Stimulated activated CD4-positive, alpha-beta T cell treated with anti-CD3 and anti-CD28 coated beads, Interleukin-12 subunit alpha, Interleukin-12 subunit beta, amount 100 ng/mL, for 24 hours (primary cell): Measurements from ENCODE around the gene GABRR1.

ENCODE experiments used
- DNase-seq, 2 experiments: peaks; one replicate each; pipeline ENCODE4 v3.0.0-alpha.2; 2020; ENCODE audit warnings: low read depth in 2 of 2

The GABRR1 gene

DNA sequence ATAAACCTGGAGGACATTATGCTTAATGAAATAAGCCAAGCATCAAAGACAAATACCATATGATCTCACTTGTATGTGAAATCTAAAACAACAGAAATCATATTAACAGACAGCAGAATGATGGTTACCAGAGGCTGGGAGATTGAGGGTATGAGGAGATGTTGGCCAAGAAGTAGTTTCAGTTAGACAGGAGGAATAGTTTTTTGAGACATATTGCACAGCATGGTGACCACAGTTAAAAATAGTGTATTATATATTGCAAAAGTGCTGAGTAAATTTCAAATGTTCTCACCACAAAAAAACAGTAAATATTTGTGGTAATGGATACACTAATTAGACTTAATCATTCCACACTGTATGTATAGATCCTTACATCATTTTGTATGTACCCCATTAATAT, 1.8 kb downstream of the GABRR1 start:
- no peak for DNase-seq

- no peak for DNase-seq
These were observed 3.0 kb downstream of the GABRR1 start for GRCh38 chr6:89214197-89214596.

DNA sequence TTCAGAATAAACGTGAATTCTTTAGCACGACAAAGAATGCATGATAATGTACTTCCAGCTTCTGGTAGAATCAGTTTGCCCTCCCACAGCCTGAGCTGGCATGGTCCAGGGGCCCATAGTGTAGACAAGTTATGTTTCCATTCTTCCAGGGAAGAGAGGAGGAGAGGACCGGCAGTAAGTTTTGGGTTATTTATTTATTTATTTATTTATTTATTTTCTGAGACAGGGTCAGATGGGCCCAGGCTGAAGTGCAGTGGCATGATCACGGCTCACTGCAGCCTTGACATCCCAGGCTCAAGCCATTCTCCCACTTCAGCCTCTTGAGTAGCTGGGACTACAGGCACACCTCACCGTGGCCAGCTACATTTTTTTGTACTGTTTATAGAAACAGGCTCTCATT, 4.7 kb downstream of the GABRR1 start:
- DNase-seq = no peak

DNA sequence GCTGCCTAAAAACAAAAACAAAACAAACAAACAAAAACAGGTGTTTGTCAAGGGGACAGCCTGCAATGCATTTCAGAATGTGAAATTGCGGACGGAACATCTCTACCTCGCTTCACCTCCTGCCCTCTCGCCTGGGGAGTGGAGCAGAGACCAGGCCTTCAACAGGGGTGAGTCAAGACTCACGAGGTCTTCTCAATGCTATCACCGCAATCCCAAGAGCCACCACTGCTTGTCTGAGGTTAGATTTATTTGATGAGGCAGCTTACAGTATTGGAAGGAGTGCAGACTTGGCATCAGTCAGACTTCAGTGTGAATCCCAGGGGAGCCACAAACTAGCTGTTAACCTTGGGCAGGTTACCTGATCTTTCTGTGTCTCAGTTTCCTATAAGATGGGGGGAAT, 7.7 kb downstream of the GABRR1 start:
- no peak for DNase-seq

- no peak for DNase-seq
These were observed 8.6 kb downstream of the GABRR1 start for GRCh38 chr6:89208551-89208950.

DNA sequence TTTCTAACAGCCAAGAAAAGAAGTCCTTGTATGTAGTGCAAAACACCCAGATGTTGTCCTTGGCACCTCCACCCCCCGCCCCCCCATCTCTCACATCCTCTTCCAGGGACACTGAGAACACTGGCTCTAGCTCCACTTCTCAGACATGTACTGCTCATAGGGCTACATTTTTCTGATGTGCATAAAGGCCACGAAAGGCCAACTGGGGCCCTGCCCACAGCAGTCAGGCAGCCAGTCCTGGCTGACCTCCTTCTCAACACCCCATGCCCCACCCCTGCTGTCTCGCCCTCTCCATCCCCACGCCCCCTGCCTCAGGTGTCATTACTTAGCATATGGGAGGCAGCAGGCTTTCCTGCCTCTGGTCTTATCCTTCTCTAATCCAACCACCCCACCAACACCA, 11.3 kb downstream of the GABRR1 start:
- no peak for DNase-seq

GRCh38 chr6:89204096-89204495, 13.1 kb downstream of the GABRR1 start:
- no peak for DNase-seq

DNA sequence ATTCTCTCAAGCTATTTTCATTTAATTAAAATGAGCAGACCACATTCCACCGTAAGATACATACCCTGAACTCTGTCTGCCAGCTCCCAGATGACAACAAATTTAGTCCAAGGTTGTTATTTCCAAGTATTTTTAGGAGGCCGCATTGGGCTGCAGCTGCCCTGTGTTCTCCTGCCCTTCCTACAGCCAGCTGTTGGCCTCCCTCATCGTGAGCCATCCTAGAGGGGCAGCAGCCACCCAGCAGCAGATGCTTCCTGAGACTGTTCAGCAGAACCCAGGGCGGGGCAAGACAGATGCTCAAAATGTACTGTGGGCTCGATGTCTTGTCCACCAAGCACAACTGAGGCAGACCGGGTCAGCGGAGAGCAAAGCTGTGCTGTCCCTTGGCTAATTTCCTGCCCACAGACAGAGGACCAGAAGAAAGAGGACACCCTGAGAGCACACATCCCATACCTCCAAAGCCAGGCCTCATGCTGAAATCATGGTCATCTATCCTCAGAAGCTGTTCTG, 16.4 kb downstream of the GABRR1 start:
- no peak for DNase-seq

GRCh38 chr6:89199579-89199978, 17.6 kb downstream of the GABRR1 start:
- DNase-seq = no peak

GRCh38 chr6:89198235-89198634, 18.9 kb downstream of the GABRR1 start:
- no peak for DNase-seq

GRCh38 chr6:89197141-89197540, 20.0 kb downstream of the GABRR1 start:
- DNase-seq = no peak

GRCh38 chr6:89194559-89194958, 22.6 kb downstream of the GABRR1 start:
- DNase-seq = no peak

DNA sequence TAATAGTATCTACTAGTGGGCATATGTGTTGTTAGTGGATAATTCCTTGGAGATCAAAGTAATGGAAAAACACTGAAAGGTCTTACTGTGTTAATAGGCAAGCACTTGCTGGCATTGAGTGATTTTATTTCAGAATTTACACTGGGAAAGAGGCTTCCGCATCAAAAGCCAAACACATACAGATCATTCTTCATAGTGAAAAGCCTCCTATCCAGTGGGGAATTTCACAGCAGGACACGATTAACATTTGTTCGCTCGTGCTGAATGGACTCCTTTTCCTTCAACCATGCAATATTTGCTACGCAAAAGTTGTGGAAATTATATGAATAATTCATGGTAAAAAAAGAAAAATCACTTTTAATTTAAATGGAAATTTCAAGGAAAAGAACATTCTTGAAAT, 26.4 kb downstream of the GABRR1 start:
- no peak for DNase-seq

DNA sequence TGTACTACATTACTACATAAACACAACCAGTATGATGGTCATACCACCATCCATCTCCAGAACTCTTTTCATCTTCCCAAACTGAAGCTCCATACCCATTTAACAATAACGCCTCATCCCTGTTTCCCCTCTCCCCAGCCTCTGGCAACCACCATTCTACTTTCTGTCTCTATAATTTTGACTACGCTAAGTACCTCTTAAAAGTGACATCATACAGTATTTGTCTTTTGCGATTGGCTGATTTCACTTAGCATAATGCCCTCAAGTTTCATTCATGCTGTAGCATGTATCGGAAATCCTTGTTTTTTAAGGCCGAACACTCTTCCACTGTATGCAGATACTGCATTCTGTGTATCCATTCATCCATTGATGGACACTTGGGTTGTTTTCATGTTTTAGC, 29.7 kb downstream of the GABRR1 start:
- DNase-seq = no peak

DNA sequence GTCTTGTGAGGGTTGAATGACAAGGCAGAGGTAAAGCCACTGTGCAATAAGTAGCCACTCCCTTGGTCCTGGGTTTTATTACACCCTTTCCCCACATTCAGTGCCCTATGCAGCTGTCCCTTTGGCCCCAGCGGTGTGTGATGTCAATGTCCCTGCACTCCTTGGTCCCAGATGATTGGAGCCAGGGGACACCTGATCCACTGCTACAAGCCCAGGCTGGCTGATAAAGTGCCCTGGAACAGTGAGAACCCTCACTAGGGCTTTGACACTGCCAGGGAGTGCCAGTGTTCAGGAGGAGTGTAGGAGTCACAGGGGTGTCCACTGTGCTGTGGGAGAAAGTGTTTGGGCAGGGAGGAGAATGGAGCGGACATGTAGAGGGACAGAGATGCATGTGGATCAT, 30.4 kb downstream of the GABRR1 start:
- DNase-seq = no peak

GRCh38 chr6:89184344-89184743, 32.8 kb downstream of the GABRR1 start:
- DNase-seq = no peak

DNA sequence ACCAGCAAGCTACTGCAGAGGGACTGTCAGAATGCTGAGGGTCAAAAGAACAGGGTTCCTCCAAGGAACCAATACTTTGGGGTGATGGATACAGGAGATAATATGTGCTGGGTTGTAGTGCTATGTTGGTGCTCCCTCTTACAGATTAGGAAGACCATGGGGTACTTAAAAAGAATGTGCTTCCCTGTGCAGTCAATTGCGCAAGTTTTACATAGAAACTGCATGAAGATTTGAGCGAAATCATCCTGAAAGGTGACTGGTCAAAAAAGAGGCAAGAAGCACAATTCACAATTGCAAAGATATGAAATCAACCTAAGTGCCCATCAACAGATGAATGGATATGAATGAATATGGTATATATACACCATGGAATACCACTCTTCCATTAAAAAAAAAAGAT, 33.9 kb downstream of the GABRR1 start:
- no peak for DNase-seq

DNA sequence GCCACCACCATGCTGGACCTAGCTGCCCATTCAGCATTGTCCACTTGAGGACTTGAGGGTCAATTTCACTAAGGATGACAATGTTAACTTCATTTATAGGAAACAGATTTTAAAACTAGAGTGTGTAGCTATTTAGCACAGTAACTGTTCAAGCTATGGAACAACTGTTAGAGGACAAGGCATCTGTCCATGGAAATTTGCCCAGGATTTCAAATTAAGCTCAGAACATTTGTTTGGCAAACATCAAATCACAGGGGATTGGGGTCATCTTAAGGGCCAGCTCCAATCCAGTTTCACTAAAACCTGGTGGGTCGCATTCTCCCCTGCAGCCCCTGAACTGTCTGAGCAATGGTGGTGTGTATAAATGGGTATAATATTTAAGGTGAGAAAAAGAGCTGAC, 36.2 kb downstream of the GABRR1 start:
- DNase-seq = no peak

DNA sequence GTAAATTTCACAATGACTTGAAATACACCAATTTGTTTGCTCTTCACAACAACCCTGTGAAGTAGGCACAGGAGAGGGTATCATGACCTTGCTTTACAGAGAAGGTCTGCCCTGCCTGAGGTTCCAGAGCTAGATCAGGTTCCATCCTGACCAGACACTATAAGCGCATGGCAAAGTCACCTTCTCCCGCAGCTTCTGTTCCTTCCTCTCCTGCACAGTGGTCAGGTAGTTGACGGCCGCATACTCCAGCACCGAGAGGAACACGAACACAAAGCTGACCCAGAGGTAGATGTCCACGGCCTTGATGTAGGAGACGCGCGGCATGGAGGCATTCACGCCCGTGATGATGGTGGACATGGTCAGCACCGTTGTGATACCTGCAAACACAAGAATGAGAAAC, 37.0 kb downstream of the GABRR1 start:
- DNase-seq = no peak

- DNase-seq = no peak
These were observed 43.5 kb downstream of the GABRR1 start for GRCh38 chr6:89173634-89174033.

DNA sequence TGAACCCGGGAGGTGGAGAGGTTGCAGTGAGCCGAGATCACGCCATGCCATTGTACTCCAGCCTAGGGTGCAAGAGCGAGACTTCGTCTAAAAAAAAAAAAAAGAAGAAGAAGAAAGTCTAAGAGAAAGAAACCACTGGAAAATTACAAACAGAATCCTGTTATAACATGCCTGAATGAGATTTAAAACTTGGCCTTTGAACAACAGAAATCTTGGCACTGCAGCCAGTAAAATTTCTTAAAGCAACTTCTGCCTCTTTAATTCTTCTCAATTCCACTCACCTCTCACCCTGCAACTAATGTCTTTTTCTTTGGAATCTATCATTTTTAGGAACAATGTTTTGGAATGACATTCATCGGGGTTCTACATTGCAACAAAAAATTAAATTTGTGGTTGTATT, 45.0 kb downstream of the GABRR1 start:
- no peak for DNase-seq

GRCh38 chr6:89162047-89162371, 55.1 kb downstream of the GABRR1 start:
- DNase-seq = no peak

GRCh38 chr6:89161326-89162046, 55.7 kb downstream of the GABRR1 start:
- no peak for DNase-seq
